GM12878 (cell line): ENCODE measurements around the gene RHOXF2. TPM values are rescaled to one million over a fixed set of nuclear protein-coding genes. Genes with fewer than 3 reads are reported as not detected.

Source experiments
- ATAC-seq: fragments of 200-7000 bp; cut with Tn5 transposase; 3 replicates; pipeline ENCODE4 v1.9.1; 2020; ENCODE audit warnings: mild to moderate bottlenecking, moderate library complexity
- BruUV-seq: library from RNA; stranded (reverse); fragments of 400-500 nt; replicated peaks from 2 replicates; lab custom pipeline; 2021; lab: Mats Ljungman, UMichigan
- CTCF ChIA-PET: fragments of 300-600 bp; sonication (Branson Sonifier 250); formaldehyde crosslinking; extraction: SDS; loops from one replicate; lab custom pipeline; 2021; ENCODE audit warnings: inconsistent platforms; lab: Yijun Ruan, JAX
- POLR2A ChIA-PET: fragments of 350-600 bp; formaldehyde crosslinking; extraction: SDS; loops from one replicate; lab custom pipeline; 2021; ENCODE audit warnings: inconsistent platforms; lab: Charles Lee
- RAD21 ChIA-PET: fragments of 300-600 bp; sonication (Branson Sonifier 250); formaldehyde crosslinking; loops from one replicate; lab custom pipeline; 2023; ENCODE audit warnings: antibody characterized with exemption; ENCODE audit not compliant: unreplicated experiment; lab: Charles Lee
- SMC1A ChIA-PET: fragments of 300-600 bp; sonication (Branson Sonifier 250); formaldehyde crosslinking; loops from one replicate; lab custom pipeline; 2023; ENCODE audit not compliant: unreplicated experiment, uncharacterized antibody; lab: Charles Lee
- DNase-seq: peaks from one replicate; pipeline ENCODE4 v3.0.0-alpha.2; 2011; ENCODE audit warnings: low read depth, low spot score
- FAIRE-seq: peaks from 3 replicates; lab custom pipeline; 2011; peaks lifted over from hg19 to GRCh38; lab: Jason Lieb, UNC
- H2AFZ ChIP-seq: 2 replicates; pipeline ENCODE4 v1.6.0; 2011; ENCODE audit warnings: low read depth, low read length, control low read depth; ENCODE audit not compliant: control insufficient read depth
- H3K27ac ChIP-seq: 2 replicates; pipeline ENCODE4 v1.5.1; 2011; ENCODE audit warnings: control low read depth; ENCODE audit not compliant: control insufficient read depth, insufficient read depth
- H3K27me3 ChIP-seq, 2 experiments: replicated peaks in 1 of 2; 2 replicates each; pipeline versions ENCODE4 v1.6.0 to v1.6.1; 2011; ENCODE audit warnings: low read length in 1 of 2; ENCODE audit not compliant: control insufficient read depth in 2 of 2, insufficient read depth in 2 of 2
- H3K36me3 ChIP-seq, 2 experiments: 2 replicates each; pipeline ENCODE4 v1.5.1; 2011; ENCODE audit warnings: low read length in 1 of 2; ENCODE audit not compliant: control insufficient read depth in 2 of 2, insufficient read depth in 2 of 2
- H3K4me1 ChIP-seq: 2 replicates; pipeline ENCODE4 v1.6.1; 2011; ENCODE audit warnings: mild to moderate bottlenecking, low read length, moderate library complexity, mixed read lengths; ENCODE audit not compliant: control insufficient read depth, insufficient read depth
- H3K4me2 ChIP-seq: 2 replicates; pipeline ENCODE4 v1.6.0; 2011; ENCODE audit warnings: control low read depth; ENCODE audit not compliant: control insufficient read depth, insufficient read depth
- H3K4me3 ChIP-seq: fragments of 200-600 bp; sonication (generic); 2 replicates; pipeline ENCODE4 v1.5.1; 2016
- H3K79me2 ChIP-seq: 2 replicates; pipeline ENCODE4 v1.6.0; 2011; ENCODE audit warnings: low read length; ENCODE audit not compliant: control insufficient read depth, insufficient read depth
- H3K9ac ChIP-seq: 2 replicates; pipeline ENCODE4 v1.8.0; 2011; ENCODE audit warnings: low read length, control low read depth, mixed read lengths; ENCODE audit not compliant: control insufficient read depth, insufficient read depth
- H3K9me3 ChIP-seq: replicated peaks from 3 replicates; pipeline ENCODE4 v1.5.1; 2011; ENCODE audit warnings: mild to moderate bottlenecking, low read length; ENCODE audit not compliant: control insufficient read depth, insufficient read depth
- H4K20me1 ChIP-seq: 2 replicates; pipeline ENCODE4 v1.6.0; 2011; ENCODE audit not compliant: control insufficient read depth, insufficient read depth
- CHD2 ChIP-seq: IDR thresholded peaks from 2 replicates; pipeline ENCODE4 v1.6.1; 2011; ENCODE audit warnings: low read depth, low read length, improper control_type of control experiment, borderline replicate concordance
- GABPA ChIP-seq: IDR thresholded peaks from 2 replicates; pipeline ENCODE4 v1.6.1; 2014; ENCODE audit warnings: antibody characterized with exemption, low read depth, mild to moderate bottlenecking, inconsistent platforms
- IRF4 ChIP-seq: IDR thresholded peaks from 2 replicates; pipeline ENCODE4 v1.6.1; 2011; ENCODE audit warnings: low read depth, low read length
- JUNB ChIP-seq: IDR thresholded peaks from 2 replicates; pipeline ENCODE4 v1.6.1; 2016; ENCODE audit warnings: antibody characterized with exemption, mild to moderate bottlenecking
- MTA2 ChIP-seq: fragments of 450-650 bp; IDR thresholded peaks from 2 replicates; pipeline ENCODE4 v1.6.1; 2016; ENCODE audit warnings: low read depth, mild to moderate bottlenecking, moderate library complexity
- PML ChIP-seq: IDR thresholded peaks from 2 replicates; pipeline ENCODE4 v1.6.1; 2012; ENCODE audit warnings: low read length, inconsistent platforms
- POLR2A ChIP-seq: IDR thresholded peaks from 2 replicates; pipeline ENCODE4 v1.6.1; 2011; ENCODE audit warnings: low read depth, mild to moderate bottlenecking, low read length
- RBBP5 ChIP-seq: fragments of 200-600 bp; sonication (generic); conservative IDR thresholded peaks from 2 replicates; pipeline ENCODE4 v1.6.1; 2016
- RCOR1 ChIP-seq: conservative IDR thresholded peaks from 2 replicates; pipeline ENCODE4 v1.6.1; 2012; ENCODE audit warnings: low read depth, low read length, improper control_type of control experiment
- RFX5 ChIP-seq: IDR thresholded peaks from 2 replicates; pipeline ENCODE4 v1.6.1; 2011; ENCODE audit warnings: low read depth, low read length, improper control_type of control experiment
- TCF12 ChIP-seq: IDR thresholded peaks from 2 replicates; pipeline ENCODE4 v1.6.1; 2011; ENCODE audit warnings: low read depth, mild to moderate bottlenecking, low read length
- WRNIP1 ChIP-seq: IDR thresholded peaks from 2 replicates; pipeline ENCODE4 v1.6.1; 2011; ENCODE audit warnings: low read depth, low read length, improper control_type of control experiment, borderline replicate concordance
- YBX1 ChIP-seq: fragments of 450-650 bp; IDR thresholded peaks from 2 replicates; pipeline ENCODE4 v1.6.1; 2016; ENCODE audit warnings: antibody characterized with exemption
- YY1 ChIP-seq: IDR thresholded peaks from 2 replicates; pipeline ENCODE4 v1.6.1; 2011; ENCODE audit warnings: low read depth, mild to moderate bottlenecking, low read length
- ZBED1 ChIP-seq: IDR thresholded peaks from 2 replicates; pipeline ENCODE4 v1.6.1; 2016; ENCODE audit warnings: borderline replicate concordance
- ZNF384 ChIP-seq: IDR thresholded peaks from 2 replicates; pipeline ENCODE4 v1.6.1; 2012; ENCODE audit warnings: low read depth, mild to moderate bottlenecking, low read length, improper control_type of control experiment, borderline replicate concordance
- WGBS: methylation state at CpG from one replicate; pipeline ENCODE4 v1.1.6; 2016; ENCODE audit warnings: low lambda C conversion rate; ENCODE audit not compliant: insufficient replicate concordance, insufficient coverage; ENCODE audit errors: missing lambda C conversion rate; 5-methylcytosine and 5-hydroxymethylcytosine counted together
- in situ Hi-C: fragments of 300-500 bp; cut with MboI; formaldehyde crosslinking; loops from 9 replicates; pipeline ENCODE4 v1.14.3; 2018; ENCODE audit warnings: mixed read lengths
- intact Hi-C: fragments of 100-400 bp; cut with micrococcal nuclease; formaldehyde crosslinking; loops from one replicate; pipeline ENCODE4 v1.14.2; 2022; ENCODE audit not compliant: unreplicated experiment
- polyA plus RNA-seq, 11 experiments: library from polyadenylated mRNA; depleted of rRNA in 4 of 11; unstranded in 6 of 11; stranded (reverse) in 5 of 11; fragments of >200 nt; fragmentation: Nextera tagmentation in 4 of 11; fragmentation: Illumina TruSeq in 1 of 11; extraction: Ambion mirVana in 4 of 11; extraction: Trizol in 1 of 11; gene quantifications; 1 replicate in 1 of 11; 2 replicates in 10 of 11; pipeline versions ENCODE4 v1.2.1 to v1.2.3, GENCODE V29; 2011 to 2016; ENCODE audit warnings: inconsistent platforms in 2 of 11, missing spikeins in 2 of 11, low read depth in 1 of 11
- total RNA-seq, 4 experiments: library from RNA; depleted of rRNA in 3 of 4; stranded (reverse); fragments of >200 nt in 3 of 4; fragmentation: Illumina TruSeq in 1 of 4; extraction: Trizol in 1 of 4; gene quantifications; 2 replicates each; pipeline versions ENCODE4 v1.2.1 to v1.2.3, GENCODE V29; 2013 to 2021

Gene RHOXF2
- total and polyA plus RNA-seq, 10 of the 15 experiments (the other 5 are each of a cell fraction or from before 2014, with no cell fraction given), result 0.03 TPM; not detected in 8

GRCh38 chrX:120111611-120112010 lies 46.8 kb upstream of the RHOXF2 start (continued):
- TF ChIP-seq WRNIP1, result no peak
- no peak for TF ChIP-seq ZNF384
- no peak for TF ChIP-seq TCF12
- TF ChIP-seq MTA2, result no peak
- TF ChIP-seq IRF4, result no peak

DNA sequence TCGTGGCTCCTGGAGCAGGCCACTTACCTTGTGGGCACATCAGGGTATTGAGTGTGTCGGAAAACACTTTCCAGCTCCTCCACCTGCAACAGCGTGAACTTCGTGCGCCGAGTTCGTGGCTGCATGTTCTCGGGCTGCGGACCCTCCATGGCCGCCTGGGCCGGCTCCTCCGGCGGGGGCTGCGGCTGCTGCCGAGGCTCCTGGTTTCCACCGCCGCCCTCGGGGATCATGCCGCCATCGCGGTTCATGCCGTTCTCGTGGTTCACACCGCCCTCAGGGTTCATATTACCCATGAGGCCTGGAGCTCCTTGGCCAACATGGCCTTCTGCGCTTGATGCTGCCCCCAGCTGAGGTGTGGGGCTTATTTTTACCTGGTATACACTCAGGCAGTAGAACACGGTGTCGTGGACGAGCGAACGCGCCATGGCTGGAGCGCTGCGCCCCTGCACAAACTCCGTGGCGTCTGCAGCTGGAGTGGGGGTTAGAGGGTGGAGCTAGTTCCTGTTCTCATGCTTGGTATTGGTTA lies 42.9 kb upstream of the RHOXF2 start, which contains the start of gene RHOXF1:
Gene RHOXF1 (minus strand): TSS at position 476 of the 526 bp plus-strand sequence. CDS start 51 bp downstream, at position 425.
- Histone ChIP-seq H3K27me3 (no peaks in the 10 kb centered on the region), H3K4me2 (no peak within 1 kb of the TSS), H3K9me3 (no peaks in the 10 kb centered on the region; the same call in 2 of the 3 replicates), H3K4me3 (no peak within 1 kb of the TSS), H3K4me1 (no peaks in the 10 kb centered on the region), H3K79me2 (no peaks in the 10 kb centered on the region), H3K36me3 (no peaks in the 10 kb centered on the region), H2AFZ (no peak within 1 kb of the TSS), H3K27ac (no peak within 1 kb of the TSS), H4K20me1 (no peaks in the 10 kb centered on the region), H3K9ac (no peak within 1 kb of the TSS)
- BruUV-seq, result no TSS peak
- ChIA-PET SMC1A (no interaction called here), POLR2A (no interaction called here), RAD21 (no interaction called here), CTCF (no interaction called here)
- TF ChIP-seq ZBED1, result no peak
- TF ChIP-seq RBBP5, result no peak
- no peak for TF ChIP-seq POLR2A
- TF ChIP-seq YY1, result no peak
- TF ChIP-seq CHD2, result no peak
- no peak for TF ChIP-seq YBX1
- no peak for TF ChIP-seq PML
- TF ChIP-seq RFX5, result no peak
- TF ChIP-seq JUNB, result no peak
- no peak for TF ChIP-seq RCOR1
- no peak for TF ChIP-seq IRF4
- no peak for TF ChIP-seq GABPA
- in situ Hi-C loops, result loop anchor here (25.0 kb wide), 1 partner anchor 97 kb away; no protein-coding TSS in a partner anchor
- ATAC-seq, result no peak
- no peak for FAIRE-seq
- DNase-seq, result no peak
- 85% methylated on average over 17 of the region's 35 CpGs for WGBS
- intact Hi-C loops, result no loop called here
